Dendritic cell treated with granulocyte-macrophage colony-stimulating factor and Interleukin-4, amounts not matched to agents 40 ng/mL and 50 ng/mL, for 4 days (primary cell): ENCODE data around the gene GON4L.
"Not testable (repeated sequence)": the region's sequence is repeated elsewhere in the genome, so short reads cannot be mapped to it uniquely, and the experiment has no call there.

Experiments used
- H3K27ac Mint-ChIP-seq: one replicate; pipeline ENCODE4 v1.8.0; 2022; ENCODE audit warnings: mild to moderate bottlenecking, mixed read lengths
- H3K27me3 Mint-ChIP-seq: one replicate; pipeline ENCODE4 v1.8.0; 2022; ENCODE audit warnings: mild to moderate bottlenecking, mixed read lengths
- H3K36me3 Mint-ChIP-seq: one replicate; pipeline ENCODE4 v1.8.0; 2022; ENCODE audit warnings: low read depth, mixed read lengths
- H3K4me1 Mint-ChIP-seq: one replicate; pipeline ENCODE4 v1.8.0; 2022; ENCODE audit warnings: low read depth, mixed read lengths
- H3K4me3 Mint-ChIP-seq: one replicate; pipeline ENCODE4 v1.8.0; 2022; ENCODE audit warnings: mild to moderate bottlenecking, moderate library complexity, mixed read lengths
- H3K9me3 Mint-ChIP-seq: one replicate; pipeline ENCODE4 v1.8.0; 2022; ENCODE audit warnings: mixed read lengths
- intact Hi-C: fragments of 100-400 bp; cut with micrococcal nuclease; formaldehyde crosslinking; loops from one replicate; pipeline ENCODE4 v1.15.0; 2022

GON4L gene

DNA sequence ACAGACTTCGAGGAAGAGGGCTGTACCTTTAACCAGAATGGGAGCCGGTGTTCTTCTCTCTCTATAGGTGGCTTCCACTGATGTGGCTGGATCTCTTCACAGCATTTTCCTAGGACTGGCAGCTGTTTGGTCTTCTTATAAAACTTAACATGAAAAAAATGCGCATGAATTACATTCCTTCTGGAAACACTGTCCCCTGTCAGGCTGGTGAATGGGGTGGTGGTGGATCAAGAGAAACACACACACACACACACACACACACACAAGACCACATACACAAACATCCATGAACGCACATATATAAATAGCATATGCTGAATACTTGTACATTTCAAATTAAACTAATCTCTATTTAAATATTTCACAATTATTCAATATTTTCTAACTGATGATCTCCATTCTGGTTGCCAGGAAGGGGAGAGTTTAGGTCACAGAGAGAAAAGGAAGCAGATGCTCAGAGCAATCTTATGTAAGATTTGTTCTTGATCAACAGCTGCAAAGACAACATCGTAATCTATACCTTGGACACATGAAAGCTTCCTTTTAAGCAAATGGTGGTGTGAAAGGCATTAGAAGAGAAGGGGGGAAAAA lies 89.5 kb downstream of the GON4L start:
- peaks cover 94% of the 10 kb centered on the region for H3K36me3 Mint-ChIP-seq
- H3K9me3 Mint-ChIP-seq, intact Hi-C loops, H3K27me3 Mint-ChIP-seq, H3K27ac Mint-ChIP-seq, H3K4me3 Mint-ChIP-seq: not testable (repeated sequence)
- peaks cover 20% of the 10 kb centered on the region for H3K4me1 Mint-ChIP-seq

DNA sequence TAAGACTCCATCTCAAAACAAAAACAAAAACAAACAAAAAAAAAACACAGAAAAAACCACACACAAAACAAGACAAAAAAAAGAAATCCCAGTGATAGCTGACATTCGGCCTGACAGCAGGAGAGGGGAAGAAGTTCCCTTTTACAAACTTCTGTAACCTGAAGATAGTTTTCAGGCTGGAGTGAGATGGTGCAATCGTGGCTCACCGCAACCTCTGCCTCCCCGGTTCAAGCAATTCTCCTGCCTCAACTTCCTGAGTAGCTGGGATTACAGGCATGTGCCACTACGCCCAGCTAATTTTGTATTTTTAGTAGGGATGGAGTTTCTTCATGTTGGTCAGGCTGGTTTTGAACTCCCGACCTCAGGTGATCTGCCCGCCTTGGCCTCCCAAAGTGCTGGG lies 93.0 kb downstream of the GON4L start:
- H3K27ac Mint-ChIP-seq, intact Hi-C loops, H3K9me3 Mint-ChIP-seq, H3K4me3 Mint-ChIP-seq, H3K27me3 Mint-ChIP-seq: not testable (repeated sequence)
- Mint-ChIP-seq H3K36me3 (peaks cover 94% of the 10 kb centered on the region), H3K4me1 (peaks cover 20% of the 10 kb centered on the region)

DNA sequence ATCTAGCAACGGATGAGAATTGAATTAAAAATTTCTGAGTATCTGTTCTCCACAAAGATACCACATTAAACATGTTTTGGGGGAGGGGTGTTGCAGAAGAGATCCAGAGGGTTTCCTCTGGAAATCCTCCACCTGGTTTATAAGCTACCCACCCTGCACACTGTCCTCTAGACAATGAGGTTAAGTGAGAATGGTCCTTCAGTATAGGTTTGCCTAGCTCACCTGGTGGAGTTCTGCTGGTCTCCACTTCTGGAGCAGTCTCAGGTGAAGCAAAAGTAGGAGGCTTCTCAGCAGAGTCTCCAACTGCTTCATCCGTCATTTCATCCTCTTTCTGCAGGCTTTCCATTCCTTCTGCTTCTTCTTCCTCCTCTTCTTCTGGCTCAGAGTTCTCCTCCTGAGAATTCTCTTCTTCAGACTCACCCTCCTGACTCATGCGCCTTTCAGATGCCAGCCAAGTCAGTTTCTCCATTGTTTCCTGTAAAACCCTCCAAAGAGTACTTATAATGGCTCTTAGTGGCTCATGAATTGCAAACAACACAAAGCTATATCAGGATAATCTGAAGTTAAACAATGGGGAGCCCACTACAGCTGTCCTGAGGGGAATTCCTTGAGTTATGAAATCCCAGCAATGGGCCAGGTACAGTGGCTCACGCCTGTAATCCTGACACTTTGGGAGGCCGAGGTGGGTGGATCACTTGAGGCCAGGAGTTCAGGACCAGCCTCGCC lies 93.8 kb downstream of the GON4L start:
- H3K4me1 Mint-ChIP-seq: peaks cover 20% of the 10 kb centered on the region
- H3K27me3 Mint-ChIP-seq, intact Hi-C loops, H3K4me3 Mint-ChIP-seq, H3K9me3 Mint-ChIP-seq, H3K27ac Mint-ChIP-seq: not testable (repeated sequence)
- peaks cover 94% of the 10 kb centered on the region for H3K36me3 Mint-ChIP-seq

DNA sequence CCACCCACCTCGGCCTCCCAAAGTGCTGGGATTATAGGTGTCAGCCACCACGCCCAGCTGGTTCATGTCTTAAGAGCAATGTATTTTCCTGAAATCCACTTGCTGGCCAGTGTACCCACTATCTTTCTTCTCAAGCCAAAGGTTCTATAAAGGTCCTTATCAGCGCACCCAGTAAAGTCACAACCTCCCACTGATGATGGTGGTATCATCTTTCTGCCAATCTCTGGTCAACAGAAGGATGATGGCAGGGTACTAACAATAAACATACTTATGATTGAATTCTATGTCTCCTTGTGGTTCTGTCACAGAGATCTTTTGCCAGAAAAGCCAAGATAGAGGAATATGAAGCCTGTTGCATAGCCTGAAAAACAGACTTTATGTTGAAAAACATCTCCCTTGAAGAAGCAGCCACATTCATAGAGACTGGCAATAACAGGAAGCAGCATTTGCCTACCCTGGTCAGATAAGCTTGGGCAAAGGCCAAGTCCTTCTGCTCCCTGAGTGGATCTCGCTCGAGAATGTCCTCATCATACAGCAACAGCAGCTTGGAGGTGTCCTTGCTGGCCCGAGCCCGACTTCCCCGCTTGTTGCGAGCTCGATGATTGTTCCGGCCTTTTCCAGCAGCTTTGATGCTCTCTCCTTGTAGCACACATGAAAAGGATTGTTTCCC lies 95.1 kb downstream of the GON4L start:
- peaks cover 88% of the 10 kb centered on the region for H3K36me3 Mint-ChIP-seq
- intact Hi-C loops: no loop called here
- H3K27ac Mint-ChIP-seq: no peak overlapping the region
- no peaks in the 10 kb centered on the region for H3K27me3 Mint-ChIP-seq
- no peaks in the 10 kb centered on the region for H3K9me3 Mint-ChIP-seq
- no peak overlapping the region for H3K4me3 Mint-ChIP-seq
- peaks cover 25% of the 10 kb centered on the region for H3K4me1 Mint-ChIP-seq

DNA sequence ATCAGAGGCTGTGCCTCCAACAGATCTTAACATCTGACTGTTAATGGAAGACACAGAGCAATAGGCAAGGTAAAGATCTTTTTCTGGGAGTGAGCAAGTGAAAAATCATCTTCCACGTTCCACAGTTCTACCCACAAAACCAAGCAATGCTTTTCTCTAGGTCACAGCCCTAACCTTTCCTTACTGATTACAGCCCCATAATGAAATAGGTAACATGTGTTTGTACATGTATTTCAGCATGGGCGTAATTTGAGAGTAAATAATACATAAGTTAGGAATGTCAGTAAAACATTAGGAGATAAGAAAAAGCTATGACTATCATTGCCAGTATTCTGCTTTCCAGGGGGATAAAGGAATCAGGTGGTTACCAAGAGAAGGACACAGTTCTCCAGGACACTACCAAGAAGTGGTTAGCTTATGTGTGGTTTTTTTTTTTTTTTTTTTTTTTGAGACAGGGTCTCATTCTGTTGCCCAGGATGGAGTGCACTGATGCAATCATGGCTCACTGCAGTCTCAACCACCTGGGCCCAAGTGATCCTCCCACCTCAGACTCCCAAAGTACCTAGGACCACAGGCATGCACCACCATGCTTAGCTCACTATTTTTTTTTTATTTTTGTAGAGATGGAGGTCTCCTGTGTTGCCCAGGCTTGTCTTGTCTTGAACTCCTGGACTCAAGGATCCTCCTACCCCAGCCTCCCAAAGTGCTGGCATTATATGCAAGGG lies 96.1 kb downstream of the GON4L start:
- H3K27me3 Mint-ChIP-seq: no peaks in the 10 kb centered on the region
- no peak overlapping the region for H3K4me3 Mint-ChIP-seq
- no peak overlapping the region for H3K27ac Mint-ChIP-seq
- intact Hi-C loops: no loop called here
- H3K4me1 Mint-ChIP-seq: peaks cover 26% of the 10 kb centered on the region
- peaks cover 88% of the 10 kb centered on the region for H3K36me3 Mint-ChIP-seq
- no peaks in the 10 kb centered on the region for H3K9me3 Mint-ChIP-seq

DNA sequence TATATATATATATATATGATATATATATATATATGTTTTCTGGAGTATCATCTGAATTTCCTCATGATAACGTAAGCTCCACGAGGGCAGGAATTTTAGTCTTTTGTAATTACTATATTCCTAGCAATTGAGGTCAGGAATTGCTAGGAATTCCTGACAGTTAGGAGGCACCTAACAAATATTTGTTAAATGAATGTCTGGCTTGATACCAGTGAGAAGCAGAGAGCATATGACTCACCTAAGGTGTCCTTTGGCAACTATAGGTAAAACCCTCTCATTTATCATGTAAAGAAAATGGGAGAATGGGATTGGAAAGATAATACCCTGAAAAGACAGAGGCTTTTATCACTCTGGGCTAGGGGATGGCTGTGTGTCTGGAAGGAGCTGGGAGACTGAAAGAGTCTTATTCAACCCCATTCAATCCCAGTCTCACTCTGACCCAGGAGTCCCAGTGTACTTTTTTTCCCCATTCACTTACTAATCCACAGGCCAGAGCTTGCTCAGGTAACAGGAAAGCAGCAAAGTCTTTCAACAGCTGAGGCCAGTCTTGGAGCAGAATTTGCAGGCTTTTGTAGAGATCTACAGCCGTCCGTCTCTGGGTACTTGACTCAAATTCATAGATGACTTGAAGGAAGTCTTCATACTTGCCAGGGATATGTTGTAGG lies 96.9 kb downstream of the GON4L start:
- no peak overlapping the region for H3K27ac Mint-ChIP-seq
- intact Hi-C loops: no loop called here

DNA sequence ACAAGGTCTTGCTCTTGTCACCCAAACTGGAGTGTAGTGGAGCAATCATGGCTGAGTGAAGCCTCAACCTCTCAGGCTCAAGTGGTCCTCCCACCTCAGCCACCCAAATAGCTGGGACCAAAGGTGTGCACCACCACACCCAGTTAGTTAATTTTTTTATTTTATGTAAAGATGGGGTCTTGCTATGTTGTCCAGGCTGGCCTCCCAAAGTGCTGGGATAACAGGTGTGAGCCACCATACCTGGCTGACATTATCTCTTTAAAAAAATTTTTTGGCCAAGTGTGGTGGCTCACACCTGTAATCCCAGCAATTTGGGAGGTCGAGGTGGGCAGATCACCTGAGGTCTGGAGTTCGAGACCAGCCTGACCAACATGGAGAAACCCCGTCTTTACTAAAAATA lies 98.0 kb downstream of the GON4L start:
- H3K9me3 Mint-ChIP-seq, H3K4me3 Mint-ChIP-seq, H3K27ac Mint-ChIP-seq, intact Hi-C loops, H3K27me3 Mint-ChIP-seq: not testable (repeated sequence)
- Mint-ChIP-seq H3K36me3 (peaks cover 92% of the 10 kb centered on the region), H3K4me1 (peaks cover 14% of the 10 kb centered on the region)

More for the DNA sequence above, 96.9 kb downstream of the GON4L start:
- H3K4me3 Mint-ChIP-seq: no peak overlapping the region
- no peaks in the 10 kb centered on the region for H3K9me3 Mint-ChIP-seq
- H3K4me1 Mint-ChIP-seq: peaks cover 21% of the 10 kb centered on the region
- peaks cover 88% of the 10 kb centered on the region for H3K36me3 Mint-ChIP-seq
- H3K27me3 Mint-ChIP-seq: no peaks in the 10 kb centered on the region

DNA sequence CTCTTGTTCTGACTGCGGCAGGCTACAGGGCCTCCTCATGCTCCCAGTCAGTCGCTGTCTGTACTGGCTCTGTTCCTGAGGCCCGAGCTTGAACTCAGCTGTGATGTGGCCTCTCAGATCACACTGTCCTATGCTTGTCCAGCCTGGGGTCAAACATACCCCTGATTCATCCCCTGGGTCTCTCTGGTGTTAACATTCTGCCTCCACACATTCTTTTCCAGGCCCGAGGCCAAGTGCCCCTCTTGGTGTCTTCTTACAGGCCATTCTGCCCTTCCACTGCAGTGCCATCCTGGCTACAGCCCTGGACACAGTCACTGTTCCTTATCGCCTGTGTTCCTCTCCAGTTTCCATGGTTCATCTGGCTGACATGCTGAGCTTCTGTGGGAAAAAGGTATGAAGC lies 108.9 kb downstream of the GON4L start:
- H3K4me3 Mint-ChIP-seq, intact Hi-C loops, H3K9me3 Mint-ChIP-seq, H3K27ac Mint-ChIP-seq, H3K4me1 Mint-ChIP-seq, H3K27me3 Mint-ChIP-seq: not testable (repeated sequence)
- H3K36me3 Mint-ChIP-seq: peaks cover 53% of the 10 kb centered on the region

DNA sequence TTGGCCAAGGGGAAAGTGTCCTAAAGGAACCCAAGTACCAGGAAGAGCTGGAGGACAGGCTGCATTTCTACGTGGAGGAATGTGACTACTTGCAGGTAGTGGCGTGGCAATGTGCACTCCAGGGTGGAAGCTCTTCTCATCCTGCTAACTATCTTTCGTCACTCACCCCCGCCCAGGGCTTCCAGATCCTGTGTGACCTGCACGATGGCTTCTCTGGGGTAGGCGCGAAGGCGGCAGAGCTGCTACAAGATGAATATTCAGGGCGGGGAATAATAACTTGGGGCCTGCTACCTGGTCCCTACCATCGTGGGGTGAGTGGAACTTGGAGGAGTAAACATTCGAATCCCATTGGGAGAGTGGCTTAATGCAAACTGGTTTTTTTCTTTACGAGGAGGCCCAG lies 109.4 kb downstream of the GON4L start:
- H3K27ac Mint-ChIP-seq, H3K27me3 Mint-ChIP-seq, H3K9me3 Mint-ChIP-seq, H3K4me1 Mint-ChIP-seq, H3K4me3 Mint-ChIP-seq, intact Hi-C loops: not testable (repeated sequence)
- peaks cover 47% of the 10 kb centered on the region for H3K36me3 Mint-ChIP-seq

DNA sequence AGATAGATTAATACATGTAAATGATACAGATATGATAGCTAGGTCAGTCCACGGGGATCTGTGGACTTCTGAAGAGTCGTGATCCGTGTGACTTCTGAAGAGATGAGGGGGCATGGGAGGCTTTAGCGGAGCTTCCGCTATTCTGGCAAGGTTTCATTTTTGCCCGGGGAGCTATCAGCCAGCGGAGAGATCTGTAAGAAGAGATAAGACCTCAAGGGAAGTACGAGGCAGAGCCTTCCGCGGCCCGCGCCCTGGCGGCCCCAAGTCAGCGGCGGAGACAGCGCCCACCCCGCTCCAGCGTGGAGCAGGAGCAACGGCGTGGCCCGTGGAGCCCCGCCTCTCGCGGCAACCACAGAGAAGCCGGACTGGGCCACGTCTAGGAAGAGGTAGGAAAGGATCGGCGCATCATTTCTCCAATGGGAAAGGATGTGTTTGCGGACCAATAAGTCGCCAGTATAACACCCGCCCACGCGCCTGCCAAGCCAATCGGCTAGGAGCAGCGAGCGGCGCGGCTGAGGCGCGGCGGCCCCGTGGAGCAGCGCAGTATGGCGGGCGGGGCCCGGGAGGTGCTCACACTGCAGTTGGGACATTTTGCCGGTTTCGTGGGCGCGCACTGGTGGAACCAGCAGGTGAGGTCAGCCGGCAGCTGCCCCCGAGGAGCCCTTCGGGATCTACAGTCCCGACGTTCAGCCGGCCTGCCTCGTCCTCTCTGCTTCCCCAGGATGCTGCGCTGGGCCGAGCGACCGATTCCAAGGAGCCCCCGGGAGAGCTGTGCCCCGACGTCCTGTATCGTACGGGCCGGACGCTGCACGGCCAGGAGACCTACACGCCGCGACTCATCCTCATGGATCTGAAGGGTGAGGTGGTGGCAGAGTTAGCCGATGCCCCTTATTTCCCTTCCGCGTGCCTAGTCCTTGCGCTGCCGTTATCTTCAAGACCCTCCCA lies 111.5 kb downstream of the GON4L start:
- intact Hi-C loops, H3K27me3 Mint-ChIP-seq, H3K9me3 Mint-ChIP-seq, H3K4me1 Mint-ChIP-seq: not testable (repeated sequence)
- Mint-ChIP-seq H3K4me3 (peak overlapping the region; percentile 96), H3K27ac (peak overlapping the region; percentile 94), H3K36me3 (peaks cover 27% of the 10 kb centered on the region)

DNA sequence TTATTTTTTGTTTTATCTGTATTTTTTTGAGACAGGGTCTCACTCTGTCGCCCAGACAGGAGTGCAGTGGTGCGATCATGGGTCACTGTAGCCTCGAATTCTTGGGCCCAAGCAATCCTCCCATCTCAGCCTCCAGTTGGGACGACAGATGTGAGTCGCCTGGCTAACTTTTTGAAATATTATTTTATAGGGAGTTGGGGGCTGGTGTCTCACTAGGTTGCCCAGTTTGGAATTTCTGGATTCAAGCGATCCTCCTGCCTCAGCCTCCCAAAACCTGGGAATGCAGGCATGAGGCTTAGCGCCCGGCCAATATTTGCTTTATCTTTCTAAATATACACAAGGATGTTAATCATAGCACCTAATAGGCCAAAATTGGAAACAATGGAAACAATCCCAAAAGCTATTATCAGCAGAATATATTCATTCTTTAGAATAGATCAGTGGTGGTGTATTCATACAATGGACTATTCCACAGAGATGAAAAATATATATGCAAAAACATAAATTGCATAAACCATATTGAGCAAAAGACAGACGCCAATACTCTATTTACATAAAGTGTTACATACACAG lies 112.2 kb downstream of the GON4L start:
- Mint-ChIP-seq H3K27me3 (no peaks in the 10 kb centered on the region), H3K36me3 (peaks cover 23% of the 10 kb centered on the region), H3K9me3 (no peaks in the 10 kb centered on the region), H3K4me1 (no peaks in the 10 kb centered on the region), H3K27ac (peak overlapping the region; percentile 94), H3K4me3 (peak overlapping the region; percentile 96)
- intact Hi-C loops: no loop called here

DNA sequence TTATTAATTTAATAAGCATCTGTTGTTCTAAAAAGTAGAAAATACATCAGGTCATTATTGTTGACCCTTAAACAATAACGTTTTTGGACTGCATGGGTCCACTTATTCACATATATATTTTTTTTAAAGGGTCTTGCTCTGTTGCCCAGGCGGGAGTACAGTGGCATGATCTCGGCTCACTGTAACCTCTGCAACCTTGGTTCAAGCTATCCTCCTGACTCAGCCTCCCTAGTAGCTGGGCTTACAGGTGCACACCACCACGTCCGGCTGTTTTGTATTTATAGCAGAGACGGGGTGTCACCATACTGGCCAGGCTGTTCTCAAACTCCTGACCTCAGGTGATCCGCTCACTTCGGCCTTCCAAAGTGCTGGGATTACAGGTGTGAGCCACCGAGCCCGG lies 115.1 kb downstream of the GON4L start:
- Mint-ChIP-seq H3K4me3 (no peak overlapping the region), H3K9me3 (no peaks in the 10 kb centered on the region), H3K4me1 (no peaks in the 10 kb centered on the region), H3K27ac (no peak overlapping the region), H3K36me3 (peaks cover 30% of the 10 kb centered on the region), H3K27me3 (no peaks in the 10 kb centered on the region)
- intact Hi-C loops: no loop called here

DNA sequence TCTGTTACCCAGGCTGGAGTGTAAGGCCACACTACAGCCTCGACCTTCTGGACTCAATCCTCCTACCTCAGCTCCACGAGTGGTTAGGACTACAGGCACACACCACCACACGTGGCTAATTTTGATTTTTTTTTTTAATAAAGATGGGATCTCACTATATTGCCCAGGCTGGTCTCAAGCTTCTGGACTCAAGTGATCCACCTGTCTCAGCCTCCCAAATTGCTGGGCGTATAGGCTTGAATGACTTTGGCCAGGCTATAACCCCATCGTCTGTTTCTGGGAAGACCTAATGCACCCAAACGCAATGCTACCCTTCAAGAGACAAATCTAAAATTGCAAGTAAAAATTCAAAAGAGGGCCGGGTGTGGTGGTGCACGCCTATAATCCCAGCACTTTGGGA lies 116.0 kb downstream of the GON4L start:
- H3K4me1 Mint-ChIP-seq: no peaks in the 10 kb centered on the region
- H3K4me3 Mint-ChIP-seq: no peak overlapping the region
- intact Hi-C loops: no loop called here
- H3K36me3 Mint-ChIP-seq: peaks cover 39% of the 10 kb centered on the region
- no peaks in the 10 kb centered on the region for H3K27me3 Mint-ChIP-seq
- no peaks in the 10 kb centered on the region for H3K9me3 Mint-ChIP-seq
- no peak overlapping the region for H3K27ac Mint-ChIP-seq
